Left cardiac atrium (tissue), 4 donors: ENCODE data around the gene BRSK2. TPM values are rescaled to one million over a fixed set of nuclear protein-coding genes. Genes with fewer than 3 reads are reported as not detected.

Source experiments
- ATAC-seq, 2 donors: fragments of 200-7000 bp; cut with Tn5 transposase; one replicate each; pipeline ENCODE4 v1.9.1; 2020; ENCODE audit warnings: mild to moderate bottlenecking in 2 of 2, moderate library complexity in 2 of 2
- DNase-seq: peaks from one replicate; pipeline ENCODE4 v3.0.0-alpha.2; 2020
- intact Hi-C, 2 donors: fragments of 100-400 bp; cut with DNase I; formaldehyde crosslinking; loops; one replicate each; pipeline versions ENCODE4 v1.14.1 to v1.15.1; 2022 to 2023
- total RNA-seq, 2 donors: library from RNA; stranded (reverse); fragmentation: NEBNext Ultra II Directional; extraction: Animal tissue kit (Norgen Biotek cat#: 25700); gene quantifications; one replicate each; pipeline ENCODE4 v1.2.1, GENCODE V29; 2021
- donor health status: DM: no; HTN: yes; CAD: no.
- donor health status: DM: no; HTN: yes; CAD: no; lungs with severe emphysema.
- donor health status: DM: yes; HTN: yes; CAD: no.
- donor health status: Dilated cardiomyopathy.

Gene BRSK2
- total RNA-seq, 2 donors from 2014 or later = 1.3 to 1.6 TPM

DNA sequence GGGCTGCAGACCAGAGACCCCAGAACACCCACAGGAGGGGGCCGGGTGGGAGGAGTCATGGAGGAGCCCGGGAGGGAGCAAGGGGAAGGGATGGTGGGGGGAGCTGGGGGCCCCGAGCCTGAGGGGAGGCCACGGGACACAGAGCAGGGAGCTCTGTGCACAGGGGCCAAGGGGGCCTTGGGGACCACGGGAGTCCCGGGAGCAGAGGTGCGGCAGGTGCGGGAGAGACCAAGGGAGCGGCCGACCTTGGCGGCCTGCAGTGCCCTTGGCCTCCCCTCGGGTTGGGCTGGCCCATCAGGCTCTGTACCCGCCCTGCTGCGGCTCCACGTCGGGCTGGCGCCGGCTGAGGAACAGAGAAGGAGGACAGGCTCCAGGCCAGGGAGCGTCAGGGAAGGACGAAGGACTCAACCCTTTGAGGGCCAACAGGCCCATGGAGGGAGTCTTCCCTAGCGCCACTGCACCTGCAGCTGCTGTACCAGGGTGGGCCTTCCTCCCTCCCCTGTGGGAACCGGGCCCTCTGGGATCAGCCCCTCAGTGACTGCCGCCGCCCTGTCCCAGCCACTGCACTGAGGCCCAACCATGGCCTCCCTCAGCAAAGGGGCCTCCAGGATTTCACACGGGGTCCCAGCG is 17.8 kb upstream of the BRSK2 start:
- intact Hi-C loops = no loop called here
- ATAC-seq (no peak), DNase-seq (no peak)

DNA sequence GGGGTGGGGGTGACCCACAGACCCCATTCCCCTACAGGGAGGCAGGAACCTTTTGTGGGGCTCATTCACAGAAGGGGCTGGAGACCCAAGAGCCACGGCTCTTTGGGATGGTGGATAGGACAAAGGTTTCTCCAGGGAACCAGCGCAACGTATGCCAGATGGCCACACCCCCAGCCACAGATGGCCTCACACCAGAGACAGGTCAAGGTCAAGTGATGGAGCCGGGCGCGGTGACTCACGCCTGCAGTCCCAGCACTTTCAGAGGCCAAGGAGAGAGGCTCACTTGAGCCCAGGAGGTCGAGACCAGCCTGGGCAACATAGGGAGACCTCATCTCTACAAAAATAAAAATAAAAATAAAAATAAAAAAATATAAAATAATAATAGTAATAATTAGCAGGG is 17.1 kb upstream of the BRSK2 start:
- DNase-seq = no peak
- intact Hi-C loops = no loop called here

DNA sequence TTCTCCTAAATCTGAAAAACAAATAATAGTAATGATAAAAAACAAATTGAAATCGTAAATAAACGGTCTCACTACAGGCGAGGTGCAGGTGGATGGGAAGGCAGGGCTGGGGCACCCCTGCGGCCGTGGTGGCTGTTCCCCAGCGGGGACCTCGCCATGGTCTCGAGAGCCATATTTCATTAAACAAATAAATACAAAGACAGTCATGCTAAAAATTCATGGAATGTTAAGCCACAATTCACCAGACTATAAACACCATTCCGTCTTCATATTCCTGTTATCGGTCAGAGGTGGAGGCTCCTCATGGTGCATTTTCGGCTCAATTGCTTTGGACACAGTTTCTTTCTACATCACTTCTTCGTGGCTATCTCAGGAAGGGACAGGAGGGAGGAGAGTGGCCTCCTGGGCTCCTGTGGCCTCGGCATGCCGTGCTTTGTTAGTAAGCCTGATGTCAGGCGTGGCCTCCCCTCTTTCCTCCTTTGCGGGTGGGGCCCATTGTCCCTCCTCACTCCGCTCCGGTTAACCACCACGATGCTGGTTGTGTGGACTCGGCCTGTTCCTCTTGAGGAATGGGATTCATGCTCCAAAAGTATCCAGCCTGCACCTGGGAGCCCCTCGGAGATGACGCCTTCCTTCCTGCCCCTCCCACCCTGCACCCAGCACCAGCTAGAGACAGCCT is 16.1 kb upstream of the BRSK2 start:
- DNase-seq (no peak), ATAC-seq (no peak)
- intact Hi-C loops = no loop called here

More for the DNA sequence above, 17.1 kb upstream of the BRSK2 start:
- no peak for ATAC-seq

DNA sequence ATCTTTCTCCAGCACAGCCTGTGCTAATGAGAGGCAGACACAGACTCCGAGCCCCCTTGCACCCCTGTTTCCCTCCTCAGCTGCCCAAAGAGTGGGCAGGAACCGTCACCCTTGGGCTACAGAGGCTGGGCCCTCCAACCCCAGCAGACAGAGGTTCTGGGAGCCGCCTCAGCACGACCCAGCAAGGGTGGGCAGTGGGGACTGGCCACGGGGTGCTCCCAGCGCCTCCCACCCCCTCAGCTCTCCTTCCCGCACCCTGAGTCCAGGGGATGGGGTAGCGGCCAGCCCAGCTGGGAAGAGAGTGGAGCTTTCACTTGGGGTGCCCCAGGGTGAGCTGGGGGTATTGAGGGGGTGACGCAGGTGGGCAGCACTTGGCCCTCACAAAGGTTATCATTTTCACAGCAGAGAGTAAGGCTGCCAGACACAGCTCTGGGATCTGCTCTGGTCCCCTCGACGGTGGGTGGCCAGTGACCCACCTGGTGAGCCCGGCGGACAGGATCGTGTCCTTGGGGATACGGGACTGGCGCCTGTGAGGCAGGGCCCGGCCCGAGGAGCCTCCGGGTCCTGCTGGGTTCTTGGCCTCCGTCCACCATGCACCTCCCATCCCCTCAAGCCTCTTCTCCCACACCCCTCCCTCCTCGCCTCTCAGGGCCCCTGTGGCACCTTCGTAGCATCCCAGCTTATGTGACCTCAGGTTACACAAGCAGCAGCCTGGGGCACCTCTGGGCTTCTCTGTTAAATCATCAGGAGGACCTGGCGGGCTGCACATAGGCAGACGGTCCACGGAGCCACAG is 14.4 kb upstream of the BRSK2 start:
- ATAC-seq (no peak), DNase-seq (no peak)
- intact Hi-C loops = no loop called here

DNA sequence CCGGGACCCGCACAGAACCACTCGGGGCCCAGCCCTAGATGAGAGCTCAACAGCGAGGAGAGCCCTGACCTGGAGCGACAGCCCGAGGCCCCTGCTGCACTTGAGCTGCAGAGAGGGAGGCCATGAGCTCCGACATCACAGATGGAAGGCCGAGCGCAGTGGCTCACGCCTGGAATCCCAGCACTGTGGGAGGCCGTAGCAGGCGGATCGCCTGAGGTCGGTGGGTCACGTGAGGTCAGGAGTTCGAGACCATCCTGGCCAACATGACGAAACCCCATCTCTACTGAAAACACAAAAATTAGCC is 13.8 kb upstream of the BRSK2 start:
- intact Hi-C loops = no loop called here
- no peak for DNase-seq
- no peak for ATAC-seq

DNA sequence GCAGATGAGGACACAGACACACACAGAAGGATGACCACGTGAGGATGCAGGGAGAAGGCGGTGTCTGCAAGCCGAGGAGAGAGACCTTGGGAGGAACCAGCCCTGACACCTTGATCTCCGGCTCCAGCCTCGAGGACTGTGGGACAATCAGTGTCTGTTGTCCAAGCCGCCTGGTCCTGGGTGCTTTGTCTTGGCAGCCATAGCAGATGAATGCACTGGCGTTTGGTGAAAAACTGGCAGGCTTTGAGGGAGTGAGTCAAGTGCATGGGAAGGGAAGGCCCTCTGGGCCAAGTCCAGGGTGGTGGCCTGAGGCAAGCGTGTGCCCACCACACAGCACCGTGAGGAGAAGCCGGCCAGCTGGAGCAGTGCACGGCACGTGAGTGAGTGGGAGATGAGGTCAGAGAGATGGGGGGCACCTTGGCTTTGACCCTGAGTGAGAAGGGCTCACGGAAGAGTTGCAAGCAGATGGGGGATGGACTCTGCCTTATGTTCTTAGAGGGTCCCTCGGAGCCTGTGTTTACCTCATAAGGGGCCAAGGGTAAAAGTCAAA is 12.4 kb upstream of the BRSK2 start:
- DNase-seq (no peak), ATAC-seq (no peak)
- intact Hi-C loops = no loop called here

DNA sequence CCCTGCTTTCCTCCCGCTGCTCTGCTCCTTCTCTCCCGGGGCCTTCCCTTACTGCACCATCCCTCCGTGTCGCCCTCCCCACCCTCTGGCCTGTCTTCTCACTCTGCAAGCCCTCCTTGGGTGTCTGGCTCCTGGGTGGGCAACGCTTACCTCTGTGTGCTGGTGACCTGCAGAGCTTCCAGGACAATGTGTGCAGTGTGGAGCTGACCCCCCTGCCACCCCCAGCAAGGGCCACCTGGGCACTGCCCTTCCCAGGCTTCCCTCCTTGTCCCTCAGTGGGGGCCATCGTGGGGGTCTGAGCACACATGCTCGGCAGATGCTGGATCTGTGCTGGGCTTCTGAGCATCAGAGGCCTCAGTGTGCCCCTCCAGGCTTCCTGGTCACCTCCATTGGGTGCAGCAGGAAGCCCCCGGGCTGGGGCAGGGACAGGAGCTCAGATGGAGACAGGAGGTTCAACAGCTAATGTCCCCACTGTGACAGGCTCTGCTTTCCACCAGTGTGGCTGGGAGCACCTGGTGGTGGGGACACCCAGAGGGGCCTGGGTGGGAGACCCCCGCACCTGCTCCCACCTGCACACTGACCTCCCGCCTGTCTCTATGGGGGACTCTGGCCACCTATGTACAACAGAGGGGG is 7.8 kb upstream of the BRSK2 start:
- intact Hi-C loops = loop anchor here in 1 of 2 donors (10.0 kb wide), 1 partner anchor 67 kb away; no protein-coding TSS in a partner anchor
- no peak for DNase-seq
- ATAC-seq = no peak

DNA sequence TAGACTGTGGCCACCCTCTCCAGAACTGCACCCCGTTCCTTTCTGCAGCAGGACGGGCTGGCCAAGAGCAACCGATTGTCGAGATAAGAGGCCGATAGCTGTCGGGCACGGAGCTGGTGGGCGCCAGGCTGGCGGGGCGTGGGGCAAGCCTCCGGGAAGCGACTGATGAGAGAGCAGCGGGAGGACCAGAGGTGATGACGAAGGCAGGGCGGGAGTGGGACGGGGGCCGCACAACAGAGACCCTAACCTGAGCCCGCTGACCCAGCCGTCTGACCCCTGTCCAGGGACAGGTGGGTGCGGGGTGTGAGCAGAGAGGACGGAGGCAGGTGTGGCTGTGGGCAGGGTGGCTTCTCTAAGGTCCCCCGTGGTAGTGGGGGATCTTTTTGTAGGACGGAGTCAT is 7.3 kb upstream of the BRSK2 start:
- ATAC-seq (peak in 1 of 2 donors; percentile 7), DNase-seq (no peak)
- intact Hi-C loops = loop anchor here in 1 of 2 donors (10.0 kb wide), 1 partner anchor 68 kb away; no protein-coding TSS in a partner anchor

DNA sequence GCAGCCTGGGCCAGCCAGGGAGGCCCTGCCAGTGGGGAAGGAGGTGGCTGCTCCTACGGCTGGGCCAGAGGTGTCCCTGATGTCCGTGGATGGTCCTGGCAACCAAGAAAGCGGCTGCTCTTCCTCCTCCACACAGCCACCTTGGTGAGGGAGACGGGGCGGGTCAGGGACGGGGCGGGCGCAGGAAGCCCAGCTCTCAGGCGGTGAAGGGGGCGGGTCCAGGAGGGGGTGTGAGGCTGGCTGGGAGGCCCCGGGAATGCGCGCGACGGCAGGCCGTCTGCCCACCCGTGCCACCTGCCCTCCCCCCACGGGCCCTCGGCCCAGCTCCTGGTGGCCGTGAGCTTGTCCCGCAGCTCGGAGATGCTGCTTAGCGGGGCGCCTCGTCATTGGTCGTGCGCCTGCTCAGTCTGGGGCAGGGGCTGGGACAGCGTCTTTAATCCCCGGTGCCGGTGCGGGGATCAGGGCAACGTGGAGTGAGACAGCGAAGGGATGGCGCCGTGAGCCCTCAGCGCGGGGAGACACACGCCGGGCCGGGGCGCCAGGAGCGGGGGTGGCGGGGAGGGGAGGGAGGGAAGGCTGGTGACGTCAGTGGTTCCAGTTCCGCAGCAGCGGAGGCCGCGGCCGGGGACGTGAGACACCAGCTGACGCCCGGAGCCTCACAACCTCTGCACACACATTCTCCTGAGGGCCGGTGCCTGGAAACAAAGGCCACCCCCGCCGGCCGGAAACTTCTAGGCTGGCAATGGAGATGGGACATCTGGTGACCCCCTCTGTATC is 6.7 kb upstream of the BRSK2 start:
- intact Hi-C loops = loop anchor here in 1 of 2 donors (10.0 kb wide), 1 partner anchor 68 kb away; no protein-coding TSS in a partner anchor
- peak; percentile 90 for DNase-seq
- ATAC-seq = peak; percentile 92 to 94

DNA sequence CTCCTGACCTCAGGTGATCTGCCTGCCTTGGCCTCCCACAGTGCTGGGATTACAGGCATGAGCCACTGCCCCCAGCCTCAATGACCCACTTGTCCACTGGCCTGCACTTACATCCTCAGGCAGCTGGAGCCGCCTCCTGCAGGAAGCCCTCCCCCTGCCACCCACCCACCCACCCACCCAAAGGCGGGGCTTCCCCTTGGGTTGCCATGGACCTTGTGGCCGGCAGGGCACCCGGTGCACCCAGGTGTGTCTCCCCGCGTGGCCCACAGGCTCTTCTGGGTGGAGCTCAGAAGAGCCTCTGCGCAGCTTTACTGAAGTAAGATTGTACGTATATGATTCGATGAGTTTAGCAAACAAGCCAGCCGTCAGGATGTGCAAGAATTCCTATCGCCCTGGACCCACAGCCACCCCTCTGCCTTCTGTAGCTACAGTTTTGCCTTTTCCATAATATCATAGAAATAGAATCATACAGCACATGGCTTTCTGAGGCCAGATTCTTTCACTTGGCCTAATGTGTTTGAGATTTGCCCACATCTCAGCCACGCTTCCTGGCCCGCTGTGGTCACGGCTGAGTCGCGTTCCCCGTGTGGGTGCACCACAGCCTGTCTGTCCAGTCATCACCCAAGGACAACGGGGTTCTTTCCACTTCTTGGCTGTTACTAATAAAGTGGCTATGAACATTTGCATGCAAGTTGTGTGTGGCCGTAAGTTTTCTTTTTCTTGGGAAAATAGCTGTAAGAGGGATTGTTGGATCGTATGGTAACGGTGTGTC is 5.3 kb upstream of the BRSK2 start:
- DNase-seq (no peak), ATAC-seq (no peak)
- intact Hi-C loops = loop anchor here in 1 of 2 donors (10.0 kb wide), 1 partner anchor 70 kb away; no protein-coding TSS in a partner anchor

DNA sequence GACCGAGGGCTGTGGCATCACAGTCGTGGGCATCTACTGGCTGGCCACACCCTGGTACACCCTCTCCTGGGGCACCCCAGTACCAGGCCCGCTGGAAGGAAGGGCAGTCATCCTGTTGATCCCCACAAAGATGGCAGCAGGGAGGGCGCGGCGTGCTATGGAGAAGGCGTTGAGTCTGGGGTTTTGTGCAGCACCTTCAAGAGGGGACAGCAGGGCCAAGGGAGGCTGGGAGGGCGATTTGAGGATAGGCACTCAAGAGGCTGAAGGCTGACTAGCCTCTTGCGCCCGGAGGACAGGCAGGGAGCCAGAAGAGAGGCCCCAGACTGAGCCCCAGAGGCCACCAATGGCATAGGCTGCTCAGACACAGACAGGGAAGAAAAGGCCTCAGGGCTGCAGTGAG is 2.2 kb upstream of the BRSK2 start:
- DNase-seq (no peak), ATAC-seq (no peak)
- intact Hi-C loops = loop anchor here in 1 of 2 donors (10.0 kb wide), 1 partner anchor 73 kb away; no protein-coding TSS in a partner anchor

DNA sequence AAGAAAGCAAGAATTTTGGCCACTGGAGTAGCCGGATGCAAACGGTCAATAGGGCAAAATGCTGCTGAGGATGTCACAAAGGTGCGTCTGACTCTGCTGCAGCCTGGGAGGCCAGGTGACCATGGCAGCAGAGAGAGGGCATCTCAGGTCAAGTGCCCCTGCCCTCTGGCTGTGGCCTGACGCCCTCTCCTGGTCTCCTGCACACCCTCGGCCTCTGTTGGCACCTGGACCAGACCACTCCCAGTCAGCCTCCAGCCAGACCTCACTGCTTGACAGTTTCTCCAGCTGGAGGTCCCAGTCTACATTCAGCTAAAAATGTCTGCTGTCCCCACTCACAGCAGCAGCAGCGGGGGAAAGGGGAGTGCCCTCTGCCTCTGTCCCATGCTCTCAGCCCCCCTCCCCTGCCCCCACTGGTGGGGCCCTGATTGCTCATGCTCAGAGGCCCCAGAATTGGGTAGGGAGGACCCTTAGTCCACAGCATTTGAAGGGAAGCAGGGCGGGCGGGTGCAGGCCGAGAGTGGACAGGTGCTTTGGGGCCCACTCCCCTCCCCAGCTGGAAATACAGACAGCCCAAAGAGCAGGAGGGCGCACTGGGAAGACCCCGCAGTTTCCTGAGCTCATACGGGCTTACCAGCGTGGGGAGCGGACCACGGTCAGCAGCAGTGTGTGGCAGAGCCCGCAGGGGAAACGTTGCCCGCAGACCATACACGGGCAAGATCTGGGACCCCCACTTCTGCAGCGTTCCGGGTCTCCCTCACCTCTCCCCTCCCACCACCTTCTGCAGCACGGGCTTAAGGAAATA is 1.6 kb upstream of the BRSK2 start:
- ATAC-seq (no peak), DNase-seq (peak; percentile 18)
- intact Hi-C loops = loop anchor here in 1 of 2 donors (10.0 kb wide), 1 partner anchor 73 kb away; no protein-coding TSS in a partner anchor

DNA sequence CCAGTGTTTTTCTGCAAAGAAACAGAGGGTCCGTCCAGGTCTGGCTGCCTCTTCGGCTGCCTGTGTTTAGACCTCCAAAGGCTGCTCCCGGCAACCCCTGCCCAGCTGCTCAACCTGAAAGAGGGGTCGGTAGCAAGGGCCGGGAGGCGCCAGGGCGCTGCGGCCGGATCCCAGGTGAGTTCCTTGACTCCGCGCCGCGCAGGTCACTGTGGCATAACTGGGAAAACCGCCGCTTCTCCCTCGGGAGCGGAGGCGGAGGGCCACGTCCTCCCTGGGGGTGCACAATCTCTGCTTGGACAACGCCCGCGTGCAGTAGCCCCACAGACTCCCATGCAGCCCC is 1.0 kb upstream of the BRSK2 start:
- no peak for ATAC-seq

DNA sequence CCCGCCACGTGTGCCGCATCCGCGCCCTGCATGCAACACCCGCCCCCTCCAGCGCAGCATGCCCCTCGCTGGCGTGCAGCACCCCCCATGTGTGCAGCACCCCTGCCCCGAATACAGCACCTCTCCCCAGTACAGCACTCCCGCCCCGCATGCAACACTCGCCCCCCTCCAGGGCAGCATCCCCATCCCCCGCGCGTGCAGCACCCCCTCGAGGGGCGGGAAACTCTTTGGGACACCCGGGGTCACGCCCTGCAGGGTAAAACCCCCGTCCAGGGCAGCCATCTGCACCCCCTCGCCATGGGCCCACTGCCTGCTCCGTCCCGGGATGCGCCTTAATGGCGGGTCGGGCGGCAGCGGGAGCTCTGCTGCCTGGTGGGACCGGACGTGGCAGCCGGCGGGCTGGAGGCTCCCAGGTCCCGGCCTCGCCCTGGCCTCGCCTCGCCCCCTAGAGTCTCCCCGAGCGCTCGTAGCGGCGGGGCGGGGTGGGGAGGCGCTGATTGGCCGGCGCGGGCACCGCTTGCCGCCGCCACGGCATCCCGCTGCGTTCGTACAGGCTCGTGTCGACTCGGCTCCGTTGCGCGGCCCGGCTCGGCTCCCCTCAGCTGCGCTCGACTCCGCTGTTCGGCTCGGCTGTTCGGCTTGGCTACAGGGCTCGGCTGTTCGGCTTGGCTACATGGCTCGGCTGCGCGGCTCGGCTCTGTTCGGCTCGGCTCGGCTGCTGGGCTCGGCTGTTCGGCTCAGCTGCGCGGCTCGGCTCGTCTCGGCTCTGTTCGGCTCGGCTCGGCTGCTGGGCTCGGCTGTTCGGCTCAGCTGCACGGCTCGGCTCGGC is 417 bp upstream of the BRSK2 start:
- intact Hi-C loops = loop anchor here in 1 of 2 donors (10.0 kb wide), 1 partner anchor 75 kb away; no protein-coding TSS in a partner anchor
- DNase-seq (peak; percentile 98), ATAC-seq (peak; percentile 99)

More for the DNA sequence above, 1.0 kb upstream of the BRSK2 start:
- intact Hi-C loops = loop anchor here in 1 of 2 donors (10.0 kb wide), 1 partner anchor 74 kb away; no protein-coding TSS in a partner anchor
- peak; percentile 36 for DNase-seq

DNA sequence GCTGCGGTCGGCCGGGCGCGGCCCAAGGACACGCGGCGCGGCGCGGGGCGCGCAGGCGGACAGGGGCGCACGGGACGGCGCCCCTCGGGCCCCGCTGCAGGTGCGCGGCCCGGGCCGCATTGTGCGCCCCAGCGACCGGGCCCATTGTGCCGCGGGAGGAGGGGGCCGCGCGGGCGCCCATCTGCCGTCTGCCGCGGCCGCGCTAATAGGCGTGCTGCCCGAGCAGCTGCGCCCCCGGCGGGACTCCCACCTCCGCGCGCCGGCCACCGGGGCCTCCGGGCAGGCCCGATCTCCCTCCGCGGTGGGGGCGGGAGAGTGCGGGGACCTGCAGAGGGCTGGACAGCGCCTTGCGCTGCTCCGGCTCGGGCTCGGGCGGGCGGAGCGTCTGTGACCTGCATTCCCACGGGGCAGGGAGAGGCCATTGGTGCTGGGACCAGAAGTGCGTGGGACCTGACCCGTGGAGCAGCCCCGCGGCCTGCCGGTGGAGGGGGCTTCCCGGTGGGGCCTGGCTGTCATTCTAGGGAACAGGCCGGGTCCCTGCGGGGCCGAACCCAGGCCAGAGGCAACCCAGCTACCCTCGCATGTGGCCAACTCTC is 933 bp downstream of the BRSK2 start:
- ATAC-seq = no peak
- intact Hi-C loops = no loop called here
- peak; percentile 37 for DNase-seq
